ENCODE measurements around the gene ZCCHC13. TPM values are rescaled to one million over a fixed set of nuclear protein-coding genes. Genes with fewer than 3 reads are reported as not detected.

Gene ZCCHC13
- total RNA-seq, 1 experiment from 2014 or later: not detected

- no peak for TF ChIP-seq CTCF (IDR thresholded peaks at IDR 0.05; ENCODE audit: unreplicated experiment)
- Mint-ChIP-seq H3K27me3 (ENCODE audit: insufficient read depth, unreplicated experiment) (peaks cover 66% of the 10 kb centered on the region), H3K27ac (ENCODE audit: low read depth, unreplicated experiment) (no peak overlapping the region), H3K9me3 (ENCODE audit: unreplicated experiment) (no peaks in the 10 kb centered on the region), H3K36me3 (ENCODE audit: insufficient read depth, unreplicated experiment) (peaks cover 88% of the 10 kb centered on the region), H3K4me3 (ENCODE audit: unreplicated experiment) (no peak overlapping the region), H3K4me1 (ENCODE audit: insufficient read depth, unreplicated experiment) (no peaks in the 10 kb centered on the region)
- ChIA-PET CTCF (no interaction called here), POLR2A (interaction anchor here (0.7 kb wide), 1 partner anchor 690 kb away, joined by 4 read pairs; no protein-coding TSS in a partner anchor)
- no TSS peak for BruUV-seq (replicated peaks)
- DNase-seq (ENCODE audit: unreplicated experiment): no peak
- intact Hi-C loops (cut with micrococcal nuclease): no loop called here
These were observed 26.1 kb upstream of the ZCCHC13 start for GRCh38 chrX:74277846-74278245.

GRCh38 chrX:74280759-74281158 is 23.2 kb upstream of the ZCCHC13 start:
- H3K27ac Mint-ChIP-seq (ENCODE audit: low read depth, unreplicated experiment): no peak overlapping the region
- intact Hi-C loops (cut with micrococcal nuclease): no loop called here
- no peaks in the 10 kb centered on the region for H3K9me3 Mint-ChIP-seq (ENCODE audit: unreplicated experiment)
- no peak for DNase-seq (ENCODE audit: unreplicated experiment)
- no TSS peak for BruUV-seq (replicated peaks)
- CTCF ChIA-PET: interaction anchor here (0.6 to 2.7 kb wide), 3 partner anchors 10 to 92 kb away, joined by 3 to 12 read pairs (median 3); no protein-coding TSS in a partner anchor
- H3K4me1 Mint-ChIP-seq (ENCODE audit: insufficient read depth, unreplicated experiment): no peaks in the 10 kb centered on the region
- POLR2A ChIA-PET: interaction anchor here (1.6 kb wide), 1 partner anchor 10 kb away, joined by 3 read pairs; no protein-coding TSS in a partner anchor
- H3K36me3 Mint-ChIP-seq (ENCODE audit: insufficient read depth, unreplicated experiment): peaks cover 70% of the 10 kb centered on the region
- TF ChIP-seq CTCF (IDR thresholded peaks at IDR 0.05; ENCODE audit: unreplicated experiment): no peak
- peaks cover 50% of the 10 kb centered on the region for H3K27me3 Mint-ChIP-seq (ENCODE audit: insufficient read depth, unreplicated experiment)
- H3K4me3 Mint-ChIP-seq (ENCODE audit: unreplicated experiment): no peak overlapping the region

GRCh38 chrX:74284391-74284952 is 19.5 kb upstream of the ZCCHC13 start:
- no peaks in the 10 kb centered on the region for H3K4me1 Mint-ChIP-seq (ENCODE audit: insufficient read depth, unreplicated experiment)
- H3K9me3 Mint-ChIP-seq (ENCODE audit: unreplicated experiment): no peaks in the 10 kb centered on the region
- ChIA-PET CTCF (interaction anchor here (0.5 kb wide), 1 partner anchor 170 kb away, joined by 3 read pairs; no protein-coding TSS in a partner anchor), POLR2A (no interaction called here)
- H3K36me3 Mint-ChIP-seq (ENCODE audit: insufficient read depth, unreplicated experiment): peaks cover 64% of the 10 kb centered on the region
- no peak for DNase-seq (ENCODE audit: unreplicated experiment)
- H3K27ac Mint-ChIP-seq (ENCODE audit: low read depth, unreplicated experiment): no peak overlapping the region
- TF ChIP-seq CTCF (IDR thresholded peaks at IDR 0.05; ENCODE audit: unreplicated experiment): no peak
- no peak overlapping the region for H3K4me3 Mint-ChIP-seq (ENCODE audit: unreplicated experiment)
- peaks cover 28% of the 10 kb centered on the region for H3K27me3 Mint-ChIP-seq (ENCODE audit: insufficient read depth, unreplicated experiment)
- no TSS peak for BruUV-seq (replicated peaks)
- intact Hi-C loops (cut with micrococcal nuclease): no loop called here

- ChIA-PET CTCF (interaction anchor here (1.3 kb wide), 1 partner anchor 96 kb away, joined by 4 read pairs; no protein-coding TSS in a partner anchor), POLR2A (no interaction called here)
- no peak for TF ChIP-seq CTCF (IDR thresholded peaks at IDR 0.05; ENCODE audit: unreplicated experiment)
- H3K9me3 Mint-ChIP-seq (ENCODE audit: unreplicated experiment): no peaks in the 10 kb centered on the region
- peaks cover 46% of the 10 kb centered on the region for H3K36me3 Mint-ChIP-seq (ENCODE audit: insufficient read depth, unreplicated experiment)
- no TSS peak for BruUV-seq (replicated peaks)
- H3K4me1 Mint-ChIP-seq (ENCODE audit: insufficient read depth, unreplicated experiment): no peaks in the 10 kb centered on the region
- no peak overlapping the region for H3K27ac Mint-ChIP-seq (ENCODE audit: low read depth, unreplicated experiment)
- intact Hi-C loops (cut with micrococcal nuclease): no loop called here
- H3K27me3 Mint-ChIP-seq (ENCODE audit: insufficient read depth, unreplicated experiment): peaks cover 4% of the 10 kb centered on the region
- H3K4me3 Mint-ChIP-seq (ENCODE audit: unreplicated experiment): no peak overlapping the region
- peak; percentile 16 for DNase-seq (ENCODE audit: unreplicated experiment)
These were observed 16.8 kb upstream of the ZCCHC13 start for GRCh38 chrX:74286950-74287740.

All from MCF 10A (cell line).